GM23338 (cell line): Measurements from ENCODE around the gene LAMC2. TPM values are rescaled to one million over a fixed set of nuclear protein-coding genes. Genes with fewer than 3 reads are reported as not detected.

Source experiments
- ATAC-seq: fragments of 200-7000 bp; cut with Tn5 transposase; 3 replicates; pipeline ENCODE4 v1.9.1; 2020
- DNase-seq: peaks from one replicate; pipeline ENCODE4 v3.0.0-alpha.2; 2015; ENCODE audit warnings: low spot score
- H2AFZ ChIP-seq: fragments of 200-600 bp; sonication (generic); 2 replicates; pipeline ENCODE4 v1.8.0; 2016; ENCODE audit warnings: antibody characterized with exemption, mild to moderate bottlenecking, moderate library complexity
- H3F3A ChIP-seq: fragments of 200-600 bp; sonication (generic); replicated peaks from 2 replicates; pipeline ENCODE4 v1.8.0; 2017; ENCODE audit warnings: antibody characterized with exemption, mixed run types, low read depth
- H3K27ac ChIP-seq: fragments of 200-600 bp; sonication (generic); 2 replicates; pipeline ENCODE4 v1.6.1; 2016; ENCODE audit warnings: low read depth
- H3K27me3 ChIP-seq: fragments of 200-600 bp; sonication (generic); 2 replicates; pipeline ENCODE4 v1.8.0; 2016; ENCODE audit warnings: mild to moderate bottlenecking, mixed run types, moderate library complexity; ENCODE audit not compliant: insufficient read depth
- H3K36me3 ChIP-seq: fragments of 200-600 bp; sonication (generic); 2 replicates; pipeline ENCODE4 v1.8.0; 2016; ENCODE audit warnings: mild to moderate bottlenecking; ENCODE audit not compliant: insufficient read depth
- H3K4me1 ChIP-seq: fragments of 200-600 bp; sonication (generic); 2 replicates; pipeline ENCODE4 v1.8.0; 2016; ENCODE audit warnings: mild to moderate bottlenecking, moderate library complexity; ENCODE audit not compliant: insufficient read depth
- H3K4me2 ChIP-seq: fragments of 200-600 bp; sonication (generic); 2 replicates; pipeline ENCODE4 v1.7.1; 2017; ENCODE audit warnings: mixed run types
- H3K4me3 ChIP-seq: fragments of 200-600 bp; sonication (generic); 2 replicates; pipeline ENCODE4 v1.6.1; 2016; ENCODE audit warnings: mixed run types
- H3K79me2 ChIP-seq: fragments of 200-600 bp; sonication (generic); replicated peaks from 2 replicates; pipeline ENCODE4 v1.8.0; 2017; ENCODE audit warnings: mild to moderate bottlenecking; ENCODE audit not compliant: insufficient read depth
- H3K9me2 ChIP-seq: fragments of 200-600 bp; sonication (generic); 2 replicates; pipeline ENCODE4 v1.8.0; 2017; ENCODE audit not compliant: insufficient read depth
- H4K20me1 ChIP-seq: fragments of 200-600 bp; sonication (generic); replicated peaks from 2 replicates; pipeline ENCODE4 v1.8.0; 2017; ENCODE audit warnings: mild to moderate bottlenecking; ENCODE audit not compliant: insufficient read depth
- H3K27ac Mint-ChIP-seq: 2 replicates; pipeline ENCODE4 v1.8.0; 2020; ENCODE audit warnings: inconsistent platforms, mild to moderate bottlenecking, moderate library complexity, mixed read lengths
- H3K27me3 Mint-ChIP-seq: 3 replicates; pipeline ENCODE4 v1.8.0; 2022; ENCODE audit warnings: low read depth, mild to moderate bottlenecking, moderate library complexity, mixed read lengths, inconsistent platforms; ENCODE audit not compliant: insufficient read depth, poor library complexity
- H3K36me3 Mint-ChIP-seq: 3 replicates; pipeline ENCODE4 v1.8.0; 2021; ENCODE audit warnings: low read depth, mild to moderate bottlenecking, inconsistent platforms, moderate library complexity, mixed read lengths
- H3K4me1 Mint-ChIP-seq: 3 replicates; pipeline ENCODE4 v1.8.0; 2020; ENCODE audit warnings: mild to moderate bottlenecking, inconsistent platforms, mixed read lengths
- H3K4me3 Mint-ChIP-seq: 3 replicates; pipeline ENCODE4 v1.8.0; 2021; ENCODE audit warnings: moderate library complexity, mild to moderate bottlenecking, inconsistent platforms, mixed read lengths
- H3K9me3 Mint-ChIP-seq: 3 replicates; pipeline ENCODE4 v1.8.0; 2020; ENCODE audit warnings: moderate library complexity, mild to moderate bottlenecking, inconsistent platforms, mixed read lengths
- CREB1 ChIP-seq: fragments of 250-450 bp; sonication (Bioruptor Pico); IDR thresholded peaks from 2 replicates; pipeline ENCODE4 v1.5.0; 2020; ENCODE audit warnings: low read depth, mild to moderate bottlenecking, moderate library complexity
- CTCF ChIP-seq, 2 experiments: fragments of 200-600 bp in 1 of 2; sonication (generic) in 1 of 2; conservative IDR thresholded peaks; 2 replicates each; pipeline versions ENCODE4 v1.5.1 to v1.6.1; 2016 to 2017; ENCODE audit warnings: antibody characterized with exemption in 2 of 2, low read depth in 2 of 2, mild to moderate bottlenecking in 2 of 2, moderate library complexity in 1 of 2
- ETS1 ChIP-seq: IDR thresholded peaks from 2 replicates; pipeline ENCODE4 v1.6.1; 2016; ENCODE audit warnings: antibody characterized with exemption
- EZH2 ChIP-seq: fragments of 200-600 bp; sonication (generic); IDR thresholded peaks from one replicate; pipeline ENCODE4 v1.8.0; 2017; ENCODE audit warnings: antibody characterized with exemption, mild to moderate bottlenecking, low read depth; ENCODE audit not compliant: unreplicated experiment
- EZH2phosphoT487 ChIP-seq: fragments of 200-600 bp; sonication (generic); IDR thresholded peaks from one replicate; pipeline ENCODE4 v1.8.1; 2018; ENCODE audit warnings: antibody characterized with exemption; ENCODE audit not compliant: unreplicated experiment
- JUNB ChIP-seq: IDR thresholded peaks from one replicate; pipeline ENCODE4 v1.6.1; 2016; ENCODE audit warnings: antibody characterized with exemption; ENCODE audit not compliant: unreplicated experiment
- POLR2AphosphoS5 ChIP-seq: IDR thresholded peaks from 2 replicates; pipeline ENCODE4 v1.6.1; 2016; ENCODE audit warnings: antibody characterized with exemption, low read depth
- STAT1 ChIP-seq: IDR thresholded peaks from one replicate; pipeline ENCODE4 v1.6.1; 2016; ENCODE audit warnings: antibody characterized with exemption; ENCODE audit not compliant: unreplicated experiment
- ZNF114 ChIP-seq: fragments of 250-450 bp; sonication (Bioruptor Pico); IDR thresholded peaks from 2 replicates; pipeline ENCODE4 v1.5.0; 2020; ENCODE audit warnings: mild to moderate bottlenecking, moderate library complexity
- ZNF331 ChIP-seq: fragments of 250-450 bp; sonication (Bioruptor Pico); IDR thresholded peaks from 2 replicates; pipeline ENCODE4 v1.5.0; 2020; ENCODE audit warnings: low read depth, mild to moderate bottlenecking, moderate library complexity
- polyA plus RNA-seq: library from polyadenylated mRNA; unstranded; fragments of >200 nt; fragmentation: Nextera tagmentation; extraction: Ambion mirVana; gene quantifications from 2 replicates; pipeline ENCODE4 v1.2.1, GENCODE V29; 2016
- total RNA-seq: library from RNA; depleted of rRNA; stranded (reverse); fragments of >200 nt; shearing (Covaris generic); gene quantifications from 2 replicates; pipeline ENCODE4 v1.2.3, GENCODE V29; 2014
- TF ChIP-seq, protein P1 (sequence below): fragments of 250-450 bp; sonication (Bioruptor Pico); IDR thresholded peaks from 2 replicates; pipeline ENCODE4 v1.5.0; 2020; ENCODE audit warnings: mild to moderate bottlenecking, moderate library complexity

Gene LAMC2
- total and polyA plus RNA-seq, 2 experiments from 2014 or later = 4.3 to 19.5 TPM

GRCh38 chr1:183290628-183291027, 104.6 kb downstream of the LAMC2 start (continued):
- TF ChIP-seq, protein P1, sequence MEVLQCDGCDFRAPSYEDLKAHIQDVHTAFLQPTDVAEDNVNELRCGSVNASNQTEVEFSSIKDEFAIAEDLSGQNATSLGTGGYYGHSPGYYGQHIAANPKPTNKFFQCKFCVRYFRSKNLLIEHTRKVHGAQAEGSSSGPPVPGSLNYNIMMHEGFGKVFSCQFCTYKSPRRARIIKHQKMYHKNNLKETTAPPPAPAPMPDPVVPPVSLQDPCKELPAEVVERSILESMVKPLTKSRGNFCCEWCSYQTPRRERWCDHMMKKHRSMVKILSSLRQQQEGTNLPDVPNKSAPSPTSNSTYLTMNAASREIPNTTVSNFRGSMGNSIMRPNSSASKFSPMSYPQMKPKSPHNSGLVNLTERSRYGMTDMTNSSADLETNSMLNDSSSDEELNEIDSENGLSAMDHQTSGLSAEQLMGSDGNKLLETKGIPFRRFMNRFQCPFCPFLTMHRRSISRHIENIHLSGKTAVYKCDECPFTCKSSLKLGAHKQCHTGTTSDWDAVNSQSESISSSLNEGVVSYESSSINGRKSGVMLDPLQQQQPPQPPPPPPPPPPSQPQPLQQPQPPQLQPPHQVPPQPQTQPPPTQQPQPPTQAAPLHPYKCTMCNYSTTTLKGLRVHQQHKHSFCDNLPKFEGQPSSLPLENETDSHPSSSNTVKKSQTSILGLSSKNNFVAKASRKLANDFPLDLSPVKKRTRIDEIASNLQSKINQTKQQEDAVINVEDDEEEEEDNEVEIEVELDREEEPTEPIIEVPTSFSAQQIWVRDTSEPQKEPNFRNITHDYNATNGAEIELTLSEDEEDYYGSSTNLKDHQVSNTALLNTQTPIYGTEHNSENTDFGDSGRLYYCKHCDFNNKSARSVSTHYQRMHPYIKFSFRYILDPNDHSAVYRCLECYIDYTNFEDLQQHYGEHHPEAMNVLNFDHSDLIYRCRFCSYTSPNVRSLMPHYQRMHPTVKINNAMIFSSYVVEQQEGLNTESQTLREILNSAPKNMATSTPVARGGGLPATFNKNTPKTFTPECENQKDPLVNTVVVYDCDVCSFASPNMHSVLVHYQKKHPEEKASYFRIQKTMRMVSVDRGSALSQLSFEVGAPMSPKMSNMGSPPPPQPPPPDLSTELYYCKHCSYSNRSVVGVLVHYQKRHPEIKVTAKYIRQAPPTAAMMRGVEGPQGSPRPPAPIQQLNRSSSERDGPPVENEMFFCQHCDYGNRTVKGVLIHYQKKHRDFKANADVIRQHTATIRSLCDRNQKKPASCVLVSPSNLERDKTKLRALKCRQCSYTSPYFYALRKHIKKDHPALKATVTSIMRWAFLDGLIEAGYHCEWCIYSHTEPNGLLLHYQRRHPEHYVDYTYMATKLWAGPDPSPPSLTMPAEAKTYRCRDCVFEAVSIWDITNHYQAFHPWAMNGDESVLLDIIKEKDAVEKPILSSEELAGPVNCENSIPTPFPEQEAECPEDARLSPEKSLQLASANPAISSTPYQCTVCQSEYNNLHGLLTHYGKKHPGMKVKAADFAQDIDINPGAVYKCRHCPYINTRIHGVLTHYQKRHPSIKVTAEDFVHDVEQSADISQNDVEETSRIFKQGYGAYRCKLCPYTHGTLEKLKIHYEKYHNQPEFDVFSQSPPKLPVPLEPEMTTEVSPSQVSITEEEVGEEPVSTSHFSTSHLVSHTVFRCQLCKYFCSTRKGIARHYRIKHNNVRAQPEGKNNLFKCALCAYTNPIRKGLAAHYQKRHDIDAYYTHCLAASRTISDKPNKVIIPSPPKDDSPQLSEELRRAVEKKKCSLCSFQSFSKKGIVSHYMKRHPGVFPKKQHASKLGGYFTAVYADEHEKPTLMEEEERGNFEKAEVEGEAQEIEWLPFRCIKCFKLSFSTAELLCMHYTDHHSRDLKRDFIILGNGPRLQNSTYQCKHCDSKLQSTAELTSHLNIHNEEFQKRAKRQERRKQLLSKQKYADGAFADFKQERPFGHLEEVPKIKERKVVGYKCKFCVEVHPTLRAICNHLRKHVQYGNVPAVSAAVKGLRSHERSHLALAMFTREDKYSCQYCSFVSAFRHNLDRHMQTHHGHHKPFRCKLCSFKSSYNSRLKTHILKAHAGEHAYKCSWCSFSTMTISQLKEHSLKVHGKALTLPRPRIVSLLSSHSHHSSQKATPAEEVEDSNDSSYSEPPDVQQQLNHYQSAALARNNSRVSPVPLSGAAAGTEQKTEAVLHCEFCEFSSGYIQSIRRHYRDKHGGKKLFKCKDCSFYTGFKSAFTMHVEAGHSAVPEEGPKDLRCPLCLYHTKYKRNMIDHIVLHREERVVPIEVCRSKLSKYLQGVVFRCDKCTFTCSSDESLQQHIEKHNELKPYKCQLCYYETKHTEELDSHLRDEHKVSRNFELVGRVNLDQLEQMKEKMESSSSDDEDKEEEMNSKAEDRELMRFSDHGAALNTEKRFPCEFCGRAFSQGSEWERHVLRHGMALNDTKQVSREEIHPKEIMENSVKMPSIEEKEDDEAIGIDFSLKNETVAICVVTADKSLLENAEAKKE (CRISPR knock-in tag) = no peak
- no peak for TF ChIP-seq ZNF331 (CRISPR knock-in tag)
- no peak for TF ChIP-seq ETS1
- no peak for TF ChIP-seq EZH2
- no peak for TF ChIP-seq CTCF (conservative IDR thresholded peaks at IDR 0.05; ENCODE audit: low read depth in 2 of 2)

- no peak overlapping the region for H3K4me3 ChIP-seq
- peaks cover 13% of the 10 kb centered on the region; the same call in 1 of the 2 replicates for H3F3A ChIP-seq
- H3K4me3 Mint-ChIP-seq = no peak overlapping the region
- peaks cover 7% of the 10 kb centered on the region for H3K27me3 Mint-ChIP-seq
- no peaks in the 10 kb centered on the region for H3K27me3 ChIP-seq
- H3K9me3 Mint-ChIP-seq = no peaks in the 10 kb centered on the region
- H3K4me2 ChIP-seq = peak overlapping the region; percentile 68
- peaks cover 29% of the 10 kb centered on the region for H3K4me1 ChIP-seq
- no peaks in the 10 kb centered on the region for H3K36me3 ChIP-seq
- no peaks in the 10 kb centered on the region for H3K9me2 ChIP-seq
- no peak overlapping the region for H2AFZ ChIP-seq
- H3K79me2 ChIP-seq = no peaks in the 10 kb centered on the region
- peaks cover 6% of the 10 kb centered on the region; the same call in 2 of the 3 replicates for H3K36me3 Mint-ChIP-seq
- H4K20me1 ChIP-seq = no peaks in the 10 kb centered on the region
- DNase-seq = no peak
- ATAC-seq = peak; percentile 15
- peak overlapping the region; percentile 84 for H3K27ac ChIP-seq
- H3K27ac Mint-ChIP-seq = no peak overlapping the region
- H3K4me1 Mint-ChIP-seq = peaks cover 30% of the 10 kb centered on the region
- TF ChIP-seq STAT1 (no peak), JUNB (no peak), CREB1 (CRISPR knock-in tag) (no peak), POLR2AphosphoS5 (no peak), EZH2phosphoT487 (no peak), ZNF114 (no peak)
These were observed 105.2 kb downstream of the LAMC2 start for GRCh38 chr1:183291216-183291762.
